Keratinocyte (primary cell): ENCODE data around the gene SURF6. TPM values are rescaled to one million over a fixed set of nuclear protein-coding genes. Genes with fewer than 3 reads are reported as not detected.

Experiments used
- DNase-seq: peaks from one replicate; pipeline ENCODE4 v3.0.0-alpha.2; 2011; ENCODE audit warnings: low read depth, missing footprints, low spot score
- FAIRE-seq: peaks from 2 replicates; lab custom pipeline; 2011; peaks lifted over from hg19 to GRCh38; lab: Jason Lieb, UNC
- H2AFZ ChIP-seq: 2 replicates; pipeline ENCODE4 v1.6.0; 2012; ENCODE audit warnings: low read length, control low read depth, inconsistent platforms; ENCODE audit not compliant: control insufficient read depth
- H3K27ac ChIP-seq: 2 replicates; pipeline ENCODE4 v1.5.1; 2011; ENCODE audit warnings: low read length; ENCODE audit not compliant: control insufficient read depth, insufficient read depth
- H3K27me3 ChIP-seq: 3 replicates; pipeline ENCODE4 v1.6.0; 2011; ENCODE audit warnings: low read length; ENCODE audit not compliant: control insufficient read depth, insufficient read depth; ENCODE audit errors: extremely low read depth
- H3K36me3 ChIP-seq, 2 experiments: 2 replicates in 1 of 2; 3 replicates in 1 of 2; pipeline ENCODE4 v1.5.1; 2011; ENCODE audit warnings: low read length in 2 of 2, mild to moderate bottlenecking in 1 of 2; ENCODE audit not compliant: control insufficient read depth in 2 of 2, insufficient read depth in 2 of 2; ENCODE audit errors: extremely low read depth in 1 of 2
- H3K4me1 ChIP-seq: 3 replicates; pipeline ENCODE4 v1.5.1; 2011; ENCODE audit warnings: low read length; ENCODE audit not compliant: control insufficient read depth, insufficient read depth; ENCODE audit errors: extremely low read depth
- H3K4me2 ChIP-seq: 3 replicates; pipeline ENCODE4 v1.6.0; 2011; ENCODE audit warnings: low read depth, low read length; ENCODE audit not compliant: control insufficient read depth, insufficient read depth; ENCODE audit errors: extremely low read depth
- H3K4me3 ChIP-seq, 3 experiments: fragments of 200-600 bp in 1 of 3; sonication (generic) in 1 of 3; 2 replicates in 2 of 3; 3 replicates in 1 of 3; pipeline ENCODE4 v1.5.1; 2011 to 2016; ENCODE audit warnings: low read length in 3 of 3, mild to moderate bottlenecking in 3 of 3, control low read depth in 2 of 3, inconsistent platforms in 1 of 3, low read depth in 1 of 3, mixed read lengths in 1 of 3, mixed run types in 1 of 3, moderate library complexity in 1 of 3; ENCODE audit not compliant: control insufficient read depth in 2 of 3, insufficient read depth in 2 of 3; ENCODE audit errors: extremely low read depth in 1 of 3
- H3K79me2 ChIP-seq: 2 replicates; pipeline ENCODE4 v1.6.0; 2012; ENCODE audit warnings: low read length; ENCODE audit not compliant: control insufficient read depth, insufficient read depth
- H3K9ac ChIP-seq: 3 replicates; pipeline ENCODE4 v1.6.0; 2011; ENCODE audit warnings: low read length; ENCODE audit not compliant: control insufficient read depth, insufficient read depth; ENCODE audit errors: extremely low read depth
- H3K9me1 ChIP-seq: 3 replicates; pipeline ENCODE4 v1.6.0; 2011; ENCODE audit warnings: low read length; ENCODE audit not compliant: control insufficient read depth, insufficient read depth; ENCODE audit errors: extremely low read depth
- H3K9me3 ChIP-seq: 2 replicates; pipeline ENCODE4 v1.5.1; 2012; ENCODE audit warnings: low read depth, low read length; ENCODE audit not compliant: control insufficient read depth
- H4K20me1 ChIP-seq: 3 replicates; pipeline ENCODE4 v1.6.0; 2011; ENCODE audit warnings: low read length; ENCODE audit not compliant: control insufficient read depth, insufficient read depth; ENCODE audit errors: extremely low read depth
- EZH2 ChIP-seq: IDR thresholded peaks from one replicate; pipeline ENCODE4 v1.6.1; 2012; ENCODE audit warnings: inconsistent platforms, mild to moderate bottlenecking, low read length, moderate library complexity
- dilution Hi-C: fragments of 300-500 bp; cut with MboI; formaldehyde crosslinking; loops from one replicate; pipeline ENCODE4 v1.7.0; 2020; ENCODE audit warnings: low sequenced_read_pairs; ENCODE audit not compliant: extremely low pct_ligation_motif_present
- polyA plus RNA-seq, 5 experiments: library from polyadenylated mRNA; depleted of rRNA in 3 of 5; stranded (reverse) in 3 of 5; stranded (forward) in 1 of 5; unstranded in 1 of 5; fragments of >200 nt; gene quantifications; 1 replicate in 1 of 5; 2 replicates in 3 of 5; 3 replicates in 1 of 5; pipeline versions ENCODE4 v1.2.1 to v1.2.3, GENCODE V29; 2011 to 2012; ENCODE audit warnings: missing spikeins in 2 of 5, low read depth in 1 of 5, low replicate concordance in 1 of 5
- TF ChIP-seq, protein P1 (sequence below), 3 experiments: IDR thresholded peaks in 1 of 3; conservative IDR thresholded peaks in 1 of 3; optimal IDR thresholded peaks in 1 of 3; 2 replicates in 2 of 3; 3 replicates in 1 of 3; pipeline versions ENCODE3 to v1.5.1; 2011; ENCODE audit warnings: low read length in 3 of 3, mild to moderate bottlenecking in 3 of 3, moderate library complexity in 2 of 3, control low read depth in 1 of 3, inconsistent platforms in 1 of 3; ENCODE audit not compliant: insufficient read depth in 2 of 3; ENCODE audit errors: extremely low read depth in 1 of 3

SURF6 gene
- polyA plus RNA-seq, 1 donor (not counting 4 experiments of a cell fraction or from before 2014, with no cell fraction given), result 13.0 TPM

DNA sequence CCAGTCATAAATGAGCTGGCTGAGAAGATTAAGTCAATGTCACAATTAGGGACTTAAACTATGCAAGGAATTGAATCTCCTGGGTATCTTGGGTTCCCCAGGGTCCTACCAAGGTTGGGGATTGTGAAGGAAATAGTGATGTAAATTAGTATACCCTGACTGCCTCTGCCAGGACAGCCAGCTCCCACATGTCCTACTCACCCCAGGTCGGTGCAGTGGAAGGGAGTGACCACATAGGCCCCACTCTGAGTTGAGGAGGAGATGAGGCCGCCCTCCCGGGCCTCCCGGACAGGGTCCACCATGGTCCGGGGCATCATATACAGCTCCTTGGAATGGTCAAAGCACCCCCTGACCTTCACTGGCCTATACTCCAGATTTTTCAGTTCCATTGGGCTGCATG, 17.6 kb upstream of the SURF6 start:
- no peak overlapping the region for H3K4me2 ChIP-seq
- DNase-seq, result no peak
- FAIRE-seq, result no peak
- peaks cover 9% of the 10 kb centered on the region for H4K20me1 ChIP-seq
- TF ChIP-seq, protein P1, sequence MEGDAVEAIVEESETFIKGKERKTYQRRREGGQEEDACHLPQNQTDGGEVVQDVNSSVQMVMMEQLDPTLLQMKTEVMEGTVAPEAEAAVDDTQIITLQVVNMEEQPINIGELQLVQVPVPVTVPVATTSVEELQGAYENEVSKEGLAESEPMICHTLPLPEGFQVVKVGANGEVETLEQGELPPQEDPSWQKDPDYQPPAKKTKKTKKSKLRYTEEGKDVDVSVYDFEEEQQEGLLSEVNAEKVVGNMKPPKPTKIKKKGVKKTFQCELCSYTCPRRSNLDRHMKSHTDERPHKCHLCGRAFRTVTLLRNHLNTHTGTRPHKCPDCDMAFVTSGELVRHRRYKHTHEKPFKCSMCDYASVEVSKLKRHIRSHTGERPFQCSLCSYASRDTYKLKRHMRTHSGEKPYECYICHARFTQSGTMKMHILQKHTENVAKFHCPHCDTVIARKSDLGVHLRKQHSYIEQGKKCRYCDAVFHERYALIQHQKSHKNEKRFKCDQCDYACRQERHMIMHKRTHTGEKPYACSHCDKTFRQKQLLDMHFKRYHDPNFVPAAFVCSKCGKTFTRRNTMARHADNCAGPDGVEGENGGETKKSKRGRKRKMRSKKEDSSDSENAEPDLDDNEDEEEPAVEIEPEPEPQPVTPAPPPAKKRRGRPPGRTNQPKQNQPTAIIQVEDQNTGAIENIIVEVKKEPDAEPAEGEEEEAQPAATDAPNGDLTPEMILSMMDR (optimal IDR thresholded peaks at IDR 0.05 in 1 of 3, IDR thresholded peaks at IDR 0.05 in 1 of 3, conservative IDR thresholded peaks at IDR 0.05 in 1 of 3; ENCODE audit: extremely low read depth in 1 of 3, insufficient read depth in 2 of 3, low read length in 3 of 3), result no peak
- no peak for TF ChIP-seq EZH2
- peaks cover 43% of the 10 kb centered on the region for H3K79me2 ChIP-seq
- H3K36me3 ChIP-seq, result peaks cover 37 to 40% of the 10 kb centered on the region in 2 experiments
- no peaks in the 10 kb centered on the region for H3K27me3 ChIP-seq
- H3K9me3 ChIP-seq, result no peaks in the 10 kb centered on the region
- no peak overlapping the region for H2AFZ ChIP-seq
- no peak overlapping the region for H3K4me3 ChIP-seq
- no peak overlapping the region for H3K9ac ChIP-seq
- H3K4me1 ChIP-seq, result peaks cover 32% of the 10 kb centered on the region
- H3K9me1 ChIP-seq, result no peaks in the 10 kb centered on the region
- dilution Hi-C loops, result no loop called here
- no peak overlapping the region for H3K27ac ChIP-seq

DNA sequence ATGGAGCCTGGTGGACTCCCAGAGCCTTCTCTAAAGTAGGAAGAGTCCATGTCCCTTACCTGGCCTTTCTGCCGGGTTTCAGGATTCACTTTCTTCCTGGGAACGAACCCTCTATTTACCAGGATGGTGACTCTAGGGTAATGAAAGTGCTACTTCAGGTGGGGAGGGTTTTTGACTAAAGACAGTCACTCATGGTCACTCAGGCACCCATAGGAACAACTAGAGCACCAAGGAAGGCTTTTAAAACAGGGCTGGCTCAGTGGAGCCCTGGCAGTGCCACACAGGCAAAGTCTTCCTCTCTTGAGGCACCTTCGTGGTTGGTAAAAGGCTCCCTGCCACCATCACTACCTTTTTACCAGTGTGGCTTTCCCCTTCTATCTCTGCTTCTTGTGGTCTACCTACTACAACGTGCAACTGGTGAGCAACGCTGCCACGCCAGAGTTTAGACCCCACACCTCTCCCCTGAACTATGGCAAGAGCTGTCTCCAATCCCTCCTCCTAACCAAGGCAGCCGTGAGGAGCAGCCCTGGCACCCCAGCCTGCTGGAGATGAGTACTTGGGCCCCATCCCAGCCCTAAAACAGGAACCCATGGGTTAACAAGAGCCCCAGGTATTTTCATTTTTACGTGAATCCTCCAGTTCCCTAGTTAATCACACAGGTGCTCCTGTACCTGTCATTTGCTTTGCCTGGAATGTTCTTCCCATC, 16.8 kb upstream of the SURF6 start:
- Histone ChIP-seq H2AFZ (no peak overlapping the region), H3K4me2 (no peak overlapping the region), H3K9me1 (no peaks in the 10 kb centered on the region), H3K9ac (no peak overlapping the region), H3K79me2 (peaks cover 44% of the 10 kb centered on the region), H3K9me3 (no peaks in the 10 kb centered on the region), H3K4me1 (peaks cover 31% of the 10 kb centered on the region), H3K27ac (no peak overlapping the region), H3K4me3 (no peak overlapping the region), H3K36me3 (peaks cover 34 to 37% of the 10 kb centered on the region in 2 experiments), H4K20me1 (peaks cover 9% of the 10 kb centered on the region), H3K27me3 (no peaks in the 10 kb centered on the region)
- dilution Hi-C loops, result no loop called here
- TF ChIP-seq, protein P1 (optimal IDR thresholded peaks at IDR 0.05 in 1 of 3, IDR thresholded peaks at IDR 0.05 in 1 of 3, conservative IDR thresholded peaks at IDR 0.05 in 1 of 3; ENCODE audit: extremely low read depth in 1 of 3, insufficient read depth in 2 of 3, low read length in 3 of 3), result no peak
- no peak for TF ChIP-seq EZH2
- FAIRE-seq, result no peak
- no peak for DNase-seq
